ENCODE results near the gene LRRN2. TPM values are rescaled to one million over a fixed set of nuclear protein-coding genes. Genes with fewer than 3 reads are reported as not detected.
"Not testable (repeated sequence)": the region's sequence is repeated elsewhere in the genome, so short reads cannot be mapped to it uniquely, and the experiment has no call there.

LRRN2 gene
- total RNA-seq, 2 experiments from 2014 or later = not detected

DNA sequence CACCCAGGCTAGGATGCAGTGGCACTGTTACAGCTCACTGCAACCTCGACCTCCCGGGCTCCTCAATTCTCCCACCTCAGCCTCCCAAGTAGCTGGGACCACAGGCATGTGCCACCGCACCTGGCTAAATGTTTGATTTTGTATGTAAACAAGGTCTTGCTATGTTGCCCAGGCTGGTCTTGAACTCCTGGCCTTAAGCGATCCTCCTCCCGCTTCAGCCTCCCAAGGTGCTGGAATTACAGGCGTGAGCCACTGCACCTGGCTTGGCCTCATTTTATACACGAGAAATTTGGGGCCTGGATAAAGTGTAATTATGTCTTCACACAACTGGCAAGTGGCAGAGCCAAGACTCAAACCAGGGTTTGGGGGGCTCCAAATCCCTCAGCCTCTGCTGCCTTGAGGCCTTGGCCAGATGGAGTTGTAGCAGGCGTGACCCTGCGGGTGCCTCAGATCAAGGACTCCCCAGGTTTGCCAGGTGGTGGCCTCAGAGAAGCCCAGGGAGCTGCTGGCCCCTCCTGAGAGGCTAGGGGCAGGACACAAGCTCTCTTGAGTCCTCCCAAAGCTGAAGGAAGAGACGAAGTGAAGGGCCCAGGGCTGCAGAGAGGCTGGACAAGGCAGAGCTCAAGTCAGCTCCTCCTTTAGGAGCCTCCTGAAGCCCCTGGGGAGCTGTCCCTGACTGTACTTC is 107.6 kb downstream of the LRRN2 start:
- intact Hi-C loops (cut with micrococcal nuclease) = no loop called here
- Mint-ChIP-seq H3K27ac (peak overlapping the region; percentile 11), H3K9me3 (no peaks in the 10 kb centered on the region), H3K27me3 (no peaks in the 10 kb centered on the region), H3K4me3 (no peak overlapping the region), H3K4me1 (ENCODE audit: low read depth) (peaks cover 27% of the 10 kb centered on the region), H3K36me3 (peaks cover 7% of the 10 kb centered on the region)
- CTCF ChIA-PET = interaction anchor here (1.1 to 3.0 kb wide), 5 partner anchors 12 to 229 kb away, joined by 3 to 22 read pairs (median 6); no protein-coding TSS in a partner anchor
- POLR2A ChIA-PET = no interaction called here
- no peak for DNase-seq

DNA sequence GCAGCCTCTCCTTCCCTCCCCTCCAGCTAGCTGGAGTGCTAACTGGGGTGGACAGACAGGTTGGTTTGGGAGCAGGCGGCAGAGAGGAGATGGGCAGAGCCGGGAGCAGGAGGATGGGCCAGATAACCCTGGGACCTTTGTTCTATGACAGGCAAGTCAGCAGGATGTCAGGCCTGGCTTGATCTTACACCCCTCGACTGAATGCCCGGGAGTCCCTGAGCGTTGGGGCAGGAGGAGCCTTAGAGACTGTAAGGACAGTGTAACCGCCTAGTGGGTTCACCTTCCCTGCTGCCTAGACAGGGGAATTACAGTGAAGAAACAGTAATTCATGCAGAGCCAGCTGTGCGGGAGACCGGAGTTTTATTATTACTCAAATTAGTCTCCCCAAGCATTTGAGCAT is 109.1 kb downstream of the LRRN2 start:
- intact Hi-C loops (cut with micrococcal nuclease) = no loop called here
- DNase-seq = no peak
- Mint-ChIP-seq H3K27me3 (no peaks in the 10 kb centered on the region), H3K27ac (no peak overlapping the region), H3K36me3 (peaks cover 7% of the 10 kb centered on the region), H3K4me1 (ENCODE audit: low read depth) (peaks cover 27% of the 10 kb centered on the region), H3K9me3 (no peaks in the 10 kb centered on the region), H3K4me3 (no peak overlapping the region)
- ChIA-PET CTCF (interaction anchor here (1.3 kb wide), 1 partner anchor 10 kb away, joined by 3 read pairs; no protein-coding TSS in a partner anchor), POLR2A (no interaction called here)

DNA sequence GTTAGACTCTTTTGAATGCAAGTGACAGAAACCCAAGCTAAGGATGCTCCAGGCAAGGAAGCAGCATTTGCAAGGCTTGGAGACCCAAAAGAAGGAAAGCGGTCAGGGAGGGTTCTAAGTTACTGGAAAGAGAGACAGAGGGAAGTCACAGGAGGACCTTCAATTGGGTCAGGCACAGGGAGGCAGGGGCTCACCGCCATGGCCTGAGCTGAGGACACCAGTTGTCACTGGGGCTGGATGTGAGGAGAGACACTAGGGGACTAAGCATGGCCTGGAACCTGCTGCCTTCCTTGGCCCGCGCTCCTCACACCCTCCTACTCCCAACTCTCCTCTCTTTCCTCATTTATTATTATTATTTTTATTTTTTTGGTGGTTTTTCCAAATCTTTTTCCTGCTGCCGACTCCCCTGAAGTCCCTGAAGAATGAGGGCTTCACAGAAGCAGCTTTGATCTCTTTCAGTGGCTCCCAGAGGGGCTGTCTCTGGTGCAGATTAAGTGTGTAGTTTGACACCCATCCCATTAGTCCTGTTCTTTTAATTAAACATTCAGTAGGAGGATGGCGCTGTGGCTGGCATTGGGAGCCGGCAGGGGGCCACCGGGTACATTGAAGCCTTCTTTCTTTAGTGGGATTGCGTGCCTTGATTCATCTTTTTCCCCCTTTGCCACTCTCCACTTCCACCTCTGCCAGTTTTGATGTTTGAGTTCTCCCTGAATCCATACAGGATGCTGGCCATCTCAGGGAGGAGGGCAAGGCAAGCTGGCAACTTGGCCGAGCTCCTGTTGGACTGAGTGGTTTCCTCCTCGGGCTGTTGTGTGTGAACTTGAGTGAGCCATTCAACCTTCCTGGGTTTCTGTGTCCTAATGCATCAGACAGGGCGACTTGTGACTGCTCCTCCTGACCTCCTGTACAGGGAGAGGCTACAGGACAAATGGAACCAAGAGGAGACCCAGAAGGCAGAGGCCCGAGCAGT is 110.0 kb downstream of the LRRN2 start:
- peaks cover 25% of the 10 kb centered on the region for H3K4me1 Mint-ChIP-seq (ENCODE audit: low read depth)
- DNase-seq = no peak
- POLR2A ChIA-PET = no interaction called here
- H3K36me3 Mint-ChIP-seq = peaks cover 7% of the 10 kb centered on the region
- CTCF ChIA-PET = interaction anchor here (1.1 to 2.0 kb wide), 2 partner anchors 8 to 10 kb away, joined by 3 to 11 read pairs; no protein-coding TSS in a partner anchor
- no peak overlapping the region for H3K4me3 Mint-ChIP-seq
- intact Hi-C loops (cut with micrococcal nuclease) = no loop called here
- no peak overlapping the region for H3K27ac Mint-ChIP-seq
- H3K9me3 Mint-ChIP-seq = no peaks in the 10 kb centered on the region
- H3K27me3 Mint-ChIP-seq = no peaks in the 10 kb centered on the region

DNA sequence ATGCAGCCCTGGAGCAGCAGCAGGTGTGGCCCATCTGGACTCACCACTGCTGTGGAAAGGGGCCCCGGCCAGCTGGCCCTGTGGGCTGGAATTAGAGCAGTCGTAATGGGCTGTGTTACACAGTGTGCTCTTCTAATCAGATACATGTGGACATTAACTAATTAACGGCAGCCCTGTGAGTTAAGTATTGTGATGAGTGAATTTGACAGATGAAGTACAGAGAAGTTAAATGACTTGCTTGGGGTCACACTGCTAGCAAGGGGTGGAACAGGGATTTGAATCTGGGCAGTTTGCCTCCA is 110.7 kb downstream of the LRRN2 start:
- DNase-seq = no peak
- intact Hi-C loops (cut with micrococcal nuclease) = no loop called here
- Mint-ChIP-seq H3K27ac (peak overlapping the region; percentile 26), H3K36me3 (peaks cover 9% of the 10 kb centered on the region), H3K4me1 (ENCODE audit: low read depth) (peaks cover 19% of the 10 kb centered on the region), H3K9me3 (no peaks in the 10 kb centered on the region), H3K27me3 (no peaks in the 10 kb centered on the region), H3K4me3 (no peak overlapping the region)
- CTCF ChIA-PET = interaction anchor here (1.6 to 2.0 kb wide), 2 partner anchors 9 to 217 kb away, joined by 3 to 11 read pairs; no protein-coding TSS in a partner anchor
- POLR2A ChIA-PET = no interaction called here

DNA sequence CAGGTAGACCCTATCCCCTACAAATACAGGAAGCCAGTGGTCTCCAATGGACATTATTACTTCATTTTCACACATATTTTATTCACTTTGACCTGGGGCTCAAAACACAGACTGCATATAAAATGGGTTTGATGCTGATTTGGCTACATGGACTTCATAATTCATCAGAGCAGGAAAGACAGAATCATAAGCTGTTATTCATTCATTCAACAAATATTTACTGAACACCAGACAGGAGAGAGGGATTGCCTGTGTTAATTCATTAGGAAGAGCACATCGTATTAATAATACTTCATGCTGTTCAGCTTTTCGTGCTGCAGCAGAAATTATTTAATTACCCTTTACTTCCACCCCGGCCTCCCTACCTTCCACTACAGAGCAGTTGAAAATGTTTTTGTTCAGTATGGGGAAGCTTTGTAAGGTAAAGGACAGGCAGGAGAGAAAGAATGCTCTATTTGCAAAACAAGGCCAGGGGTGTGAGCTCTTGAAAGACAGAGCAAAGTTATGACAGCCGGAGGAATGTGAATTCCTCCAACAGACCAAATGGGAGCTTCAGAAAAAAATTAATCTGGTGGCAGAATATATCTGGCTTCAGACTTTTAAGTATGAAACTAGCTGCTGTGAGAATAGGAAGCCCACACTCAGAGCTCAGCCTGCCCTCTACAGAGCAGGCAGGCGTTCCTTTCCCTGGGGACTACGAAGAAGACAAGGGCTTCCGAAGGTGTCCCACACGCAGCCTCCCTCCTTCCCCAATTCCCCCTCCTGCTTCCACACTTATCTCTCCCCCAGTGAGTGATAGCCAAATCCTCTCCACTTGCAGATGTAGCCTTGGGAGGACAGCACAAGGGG is 111.3 kb downstream of the LRRN2 start:
- intact Hi-C loops (cut with micrococcal nuclease) = no loop called here
- Mint-ChIP-seq H3K4me1 (ENCODE audit: low read depth) (peaks cover 13% of the 10 kb centered on the region), H3K27ac (no peak overlapping the region), H3K9me3 (no peaks in the 10 kb centered on the region), H3K36me3 (peaks cover 9% of the 10 kb centered on the region), H3K4me3 (no peak overlapping the region), H3K27me3 (no peaks in the 10 kb centered on the region)
- ChIA-PET CTCF (interaction anchor here (0.8 to 2.0 kb wide), 4 partner anchors 9 to 911 kb away, joined by 3 to 11 read pairs (median 4); no protein-coding TSS in a partner anchor), POLR2A (interaction anchor here (0.6 kb wide), 1 partner anchor 1172 kb away, joined by 3 read pairs; no protein-coding TSS in a partner anchor)
- DNase-seq = no peak

DNA sequence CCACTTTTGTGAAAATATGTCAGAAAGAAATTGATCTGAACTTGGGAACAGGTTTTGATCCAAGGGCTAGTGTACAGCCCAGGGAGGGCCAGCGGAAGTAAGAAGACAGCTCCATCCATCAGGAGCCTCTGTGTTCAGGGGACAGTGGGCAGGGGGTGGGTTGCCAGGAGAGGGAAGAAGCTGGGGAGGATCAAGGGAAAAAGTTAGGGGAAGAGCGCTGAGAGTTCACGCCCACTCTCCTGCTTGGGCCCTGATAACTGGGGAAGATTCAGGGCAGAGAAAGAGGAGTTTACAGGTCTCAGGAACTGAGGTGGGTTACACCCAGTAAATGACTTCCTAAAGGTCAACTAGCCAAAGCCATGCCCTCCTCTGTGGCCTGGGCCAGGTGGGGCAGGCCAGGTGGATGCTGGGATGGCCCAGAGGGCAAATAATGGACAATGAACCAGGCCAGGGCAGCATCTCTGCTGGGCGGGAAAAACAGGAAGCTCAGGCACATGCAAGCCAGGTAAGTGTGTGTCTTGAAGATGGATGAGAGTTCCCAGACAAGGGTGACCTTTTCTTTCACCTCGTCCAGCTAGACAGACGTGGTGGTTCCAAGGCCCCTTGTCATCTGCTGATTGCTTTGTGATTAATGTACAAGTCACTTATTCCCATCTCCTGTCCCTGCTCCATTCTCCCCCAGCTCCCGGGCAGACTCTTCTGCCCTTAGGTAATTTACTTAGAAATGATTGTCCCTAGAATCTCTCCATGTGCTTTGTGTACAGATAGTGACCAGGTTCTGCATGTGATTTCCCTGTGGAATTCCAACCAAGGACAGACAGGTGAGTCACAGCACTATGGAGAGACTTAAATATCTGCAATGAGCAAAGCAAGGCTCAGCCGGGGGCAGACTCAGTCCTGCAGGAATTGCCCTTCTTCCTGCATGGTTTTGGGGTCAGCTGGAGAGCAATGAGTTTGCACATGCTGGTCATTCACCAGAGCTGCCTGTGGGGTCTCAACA is 112.3 kb downstream of the LRRN2 start:
- no peak for DNase-seq
- peaks cover 3% of the 10 kb centered on the region for H3K4me1 Mint-ChIP-seq (ENCODE audit: low read depth)
- H3K27ac Mint-ChIP-seq = no peak overlapping the region
- intact Hi-C loops (cut with micrococcal nuclease) = no loop called here
- H3K27me3 Mint-ChIP-seq = no peaks in the 10 kb centered on the region
- CTCF ChIA-PET = interaction anchor here (1.0 to 2.0 kb wide), 3 partner anchors 8 to 912 kb away, joined by 3 to 11 read pairs (median 3); no protein-coding TSS in a partner anchor
- H3K9me3 Mint-ChIP-seq = no peaks in the 10 kb centered on the region
- peaks cover 9% of the 10 kb centered on the region for H3K36me3 Mint-ChIP-seq
- no peak overlapping the region for H3K4me3 Mint-ChIP-seq
- POLR2A ChIA-PET = interaction anchor here (0.6 kb wide), 1 partner anchor 1173 kb away, joined by 3 read pairs; no protein-coding TSS in a partner anchor

DNA sequence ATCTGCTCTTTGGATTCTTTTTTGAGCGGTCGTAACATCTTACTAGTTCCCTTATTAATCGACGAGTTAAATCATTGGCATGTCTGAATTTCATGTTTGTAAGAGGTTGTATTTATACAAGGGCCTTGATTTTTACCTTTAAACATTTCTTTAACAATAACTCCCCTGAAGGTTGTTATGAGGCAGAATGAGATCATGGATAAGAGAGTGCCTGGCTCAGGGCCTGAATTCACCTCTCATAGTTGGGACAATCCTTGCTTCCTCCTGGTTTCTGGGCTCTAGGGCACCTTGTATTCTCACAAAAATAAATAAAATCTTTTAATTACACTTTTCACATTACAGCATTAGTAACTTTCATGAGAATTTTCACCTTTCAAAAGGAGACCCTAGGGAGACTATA is 113.9 kb downstream of the LRRN2 start:
- Mint-ChIP-seq H3K4me3 (no peak overlapping the region), H3K9me3 (no peaks in the 10 kb centered on the region), H3K36me3 (peaks cover 9% of the 10 kb centered on the region), H3K4me1 (ENCODE audit: low read depth) (peaks cover 3% of the 10 kb centered on the region), H3K27me3 (no peaks in the 10 kb centered on the region), H3K27ac (no peak overlapping the region)
- intact Hi-C loops (cut with micrococcal nuclease) = no loop called here
- CTCF ChIA-PET = interaction anchor here (0.7 to 2.2 kb wide), 3 partner anchors 140 to 235 kb away, joined by 3 to 8 read pairs (median 4); no protein-coding TSS in a partner anchor
- POLR2A ChIA-PET = no interaction called here
- DNase-seq = no peak

DNA sequence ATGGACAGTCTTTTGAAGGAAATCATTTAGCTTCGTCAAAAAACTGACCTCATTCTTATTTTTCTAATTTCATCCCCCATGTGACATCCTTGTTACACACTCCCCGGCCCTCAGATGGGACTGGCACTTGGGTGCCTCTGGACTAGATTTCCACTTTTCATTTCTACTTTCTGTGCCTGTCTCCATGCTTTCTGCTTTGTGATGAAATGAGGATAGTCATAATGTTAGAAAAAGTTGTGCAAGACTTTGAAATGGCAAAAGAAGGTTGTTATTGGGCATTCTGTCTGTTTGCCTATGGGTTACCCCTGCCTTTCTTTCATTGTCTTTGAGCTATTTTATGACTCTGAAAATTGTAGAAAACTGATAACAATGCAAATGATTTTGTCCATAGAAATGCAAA is 114.4 kb downstream of the LRRN2 start:
- DNase-seq = no peak
- ChIA-PET CTCF (interaction anchor here (2.2 kb wide), 1 partner anchor 236 kb away, joined by 8 read pairs; no protein-coding TSS in a partner anchor), POLR2A (no interaction called here)
- peaks cover 9% of the 10 kb centered on the region for H3K36me3 Mint-ChIP-seq
- H3K4me1 Mint-ChIP-seq (ENCODE audit: low read depth) = peaks cover 4% of the 10 kb centered on the region
- H3K27me3 Mint-ChIP-seq = no peaks in the 10 kb centered on the region
- intact Hi-C loops (cut with micrococcal nuclease) = no loop called here
- H3K27ac Mint-ChIP-seq = no peak overlapping the region
- H3K9me3 Mint-ChIP-seq = no peaks in the 10 kb centered on the region
- no peak overlapping the region for H3K4me3 Mint-ChIP-seq

DNA sequence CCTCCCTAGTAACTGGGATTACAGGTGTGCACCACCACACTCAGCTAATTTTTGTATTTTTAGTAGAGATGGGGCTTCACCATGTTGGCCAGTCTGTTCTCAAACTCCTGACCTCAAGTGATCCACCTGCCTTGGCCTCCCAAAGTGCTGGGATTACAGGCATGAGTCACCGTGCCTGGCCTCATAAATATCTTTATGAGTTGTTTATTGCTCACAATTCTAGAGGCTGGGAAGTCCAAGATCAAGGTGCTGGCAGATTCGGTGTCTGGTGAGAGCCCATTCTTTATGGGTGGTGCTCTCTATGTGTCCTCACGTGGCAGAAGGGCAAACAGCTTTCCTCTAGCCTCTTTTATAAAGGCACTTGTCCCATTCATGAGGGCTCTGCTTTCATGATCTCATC is 115.5 kb downstream of the LRRN2 start:
- peaks cover 12% of the 10 kb centered on the region for H3K36me3 Mint-ChIP-seq
- H3K4me3 Mint-ChIP-seq; intact Hi-C loops (cut with micrococcal nuclease); H3K9me3 Mint-ChIP-seq; DNase-seq; H3K27ac Mint-ChIP-seq; POLR2A ChIA-PET; H3K27me3 Mint-ChIP-seq: not testable (repeated sequence)
- H3K4me1 Mint-ChIP-seq (ENCODE audit: low read depth) = peaks cover 16% of the 10 kb centered on the region
- CTCF ChIA-PET = interaction anchor here (2.2 kb wide), 1 partner anchor 237 kb away, joined by 8 read pairs; no protein-coding TSS in a partner anchor

DNA sequence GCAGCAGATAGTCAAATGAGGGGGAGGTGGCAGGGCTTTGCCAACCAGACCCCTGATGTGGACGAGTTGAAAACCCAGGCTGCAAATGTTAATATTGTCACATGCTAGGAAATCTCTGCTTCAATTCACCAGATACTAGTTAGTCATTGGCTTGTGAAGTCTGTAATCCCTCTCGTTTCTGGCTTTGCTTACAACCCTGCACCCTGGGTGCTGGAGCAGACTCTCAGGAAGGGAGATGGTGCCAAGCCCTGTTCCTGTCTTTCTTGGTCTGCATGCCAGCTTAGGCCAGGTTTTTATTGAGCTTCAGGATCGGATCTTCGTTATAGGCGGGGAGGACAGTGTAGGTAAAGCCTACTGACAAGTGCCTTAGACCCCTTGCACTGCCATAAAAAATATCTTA is 116.1 kb downstream of the LRRN2 start:
- peaks cover 21% of the 10 kb centered on the region for H3K4me1 Mint-ChIP-seq (ENCODE audit: low read depth)
- ChIA-PET POLR2A (no interaction called here), CTCF (interaction anchor here (0.6 to 6.9 kb wide), 4 partner anchors 193 to 241 kb away, joined by 3 to 149 read pairs (median 52); no protein-coding TSS in a partner anchor)
- peaks cover 14% of the 10 kb centered on the region for H3K36me3 Mint-ChIP-seq
- H3K4me3 Mint-ChIP-seq = no peak overlapping the region
- H3K27ac Mint-ChIP-seq = no peak overlapping the region
- H3K9me3 Mint-ChIP-seq = no peaks in the 10 kb centered on the region
- intact Hi-C loops (cut with micrococcal nuclease) = loop anchor here (5.0 kb wide), 1 partner anchor 53 kb away; no protein-coding TSS in a partner anchor
- DNase-seq = no peak
- no peaks in the 10 kb centered on the region for H3K27me3 Mint-ChIP-seq
